CD4-positive, alpha-beta memory T cell (primary cell): ENCODE results near the gene SLC66A3. TPM values are rescaled to one million over a fixed set of nuclear protein-coding genes. Genes with fewer than 3 reads are reported as not detected.

Experiments
- CTCF ChIA-PET: fragments of 350-600 bp; sonication (Branson Sonifier 250); formaldehyde crosslinking; loops from one replicate; lab custom pipeline; 2021; ENCODE audit warnings: inconsistent platforms; ENCODE audit not compliant: partially characterized antibody; lab: Charles Lee
- POLR2A ChIA-PET: fragments of 350-600 bp; sonication (Branson Sonifier 250); formaldehyde crosslinking; loops from one replicate; lab custom pipeline; 2021; ENCODE audit not compliant: partially characterized antibody; lab: Charles Lee
- DNase-seq, 5 donors: peaks; one replicate each; pipeline versions ENCODE4 v3.0.0 to v3.0.0-alpha.2; 2020 to 2022; ENCODE audit warnings: mixed read lengths in 1 of 5
- H3K27ac ChIP-seq: one replicate; pipeline ENCODE4 v1.7.0; 2013; ENCODE audit warnings: low read depth, low read length
- H3K27me3 ChIP-seq: 2 replicates; pipeline ENCODE4 v1.7.0; 2013; ENCODE audit warnings: mild to moderate bottlenecking, low read length, moderate library complexity; ENCODE audit not compliant: insufficient read depth
- H3K36me3 ChIP-seq: 2 replicates; pipeline ENCODE4 v1.7.0; 2013; ENCODE audit warnings: mild to moderate bottlenecking, low read length, moderate library complexity; ENCODE audit not compliant: insufficient read depth
- H3K4me1 ChIP-seq: 2 replicates; pipeline ENCODE4 v1.7.0; 2013; ENCODE audit warnings: mild to moderate bottlenecking, low read length, moderate library complexity; ENCODE audit not compliant: insufficient read depth
- H3K4me3 ChIP-seq, 2 donors: one replicate each; pipeline ENCODE4 v1.7.0; 2013; ENCODE audit warnings: low read length in 2 of 2, mild to moderate bottlenecking in 1 of 2
- H3K9me3 ChIP-seq, 2 donors: one replicate each; pipeline ENCODE4 v1.7.0; 2013; ENCODE audit warnings: low read length in 2 of 2, control low read depth in 1 of 2; ENCODE audit not compliant: control insufficient read depth in 1 of 2
- H3K27ac Mint-ChIP-seq, 7 donors: one replicate each; pipeline ENCODE4 v1.8.0; 2020 to 2021; ENCODE audit warnings: mixed read lengths in 7 of 7, mild to moderate bottlenecking in 6 of 7, inconsistent platforms in 3 of 7, moderate library complexity in 3 of 7
- H3K27me3 Mint-ChIP-seq, 2 donors: one replicate each; pipeline ENCODE4 v1.8.0; 2020 to 2021; ENCODE audit warnings: mixed read lengths in 2 of 2
- H3K36me3 Mint-ChIP-seq, 2 donors: one replicate each; pipeline ENCODE4 v1.8.0; 2020 to 2021; ENCODE audit warnings: mixed read lengths in 2 of 2, inconsistent platforms in 1 of 2, mild to moderate bottlenecking in 1 of 2
- H3K4me1 Mint-ChIP-seq, 4 donors: one replicate each; pipeline ENCODE4 v1.8.0; 2020 to 2021; ENCODE audit warnings: mixed read lengths in 4 of 4, mild to moderate bottlenecking in 1 of 4
- H3K4me3 Mint-ChIP-seq, 8 donors: one replicate each; pipeline ENCODE4 v1.8.0; 2020 to 2021; ENCODE audit warnings: mixed read lengths in 8 of 8, mild to moderate bottlenecking in 7 of 8, moderate library complexity in 6 of 8, inconsistent platforms in 3 of 8
- H3K9me3 Mint-ChIP-seq, 8 donors: one replicate each; pipeline ENCODE4 v1.8.0; 2020 to 2021; ENCODE audit warnings: mixed read lengths in 8 of 8, mild to moderate bottlenecking in 5 of 8, inconsistent platforms in 3 of 8, moderate library complexity in 1 of 8
- intact Hi-C: fragments of 100-400 bp; cut with micrococcal nuclease; formaldehyde crosslinking; loops from one replicate; pipeline ENCODE4 v1.15.1; 2023
- polyA plus RNA-seq, 2 donors: library from polyadenylated mRNA; unstranded; fragments of 300-500 nt; fragmentation: Illumina TruSeq; gene quantifications; one replicate each; pipeline ENCODE4 v1.2.3, GENCODE V29; 2021
- total RNA-seq, 2 experiments: library from RNA; stranded (reverse); gene quantifications; one replicate each; pipeline ENCODE4 v1.2.3, GENCODE V29; 2021

Gene SLC66A3
- total and polyA plus RNA-seq, 4 experiments from 2014 or later = 27.9 to 110 (median 57.8) TPM

GRCh38 chr2:11133936-11134320, 21.3 kb upstream of the SLC66A3 start:
- H3K9me3 ChIP-seq = no peaks in the 10 kb centered on the region
- no peaks in the 10 kb centered on the region for H3K36me3 ChIP-seq
- H3K27me3 ChIP-seq = no peaks in the 10 kb centered on the region
- Mint-ChIP-seq H3K36me3 (peaks cover 0 to 3% of the 10 kb centered on the region in 2 donors), H3K4me3 (peak overlapping the region in 1 of 8 donors; percentile 32), H3K4me1 (peaks cover 10 to 42% (median 24%) of the 10 kb centered on the region in 4 donors), H3K27ac (no peak overlapping the region), H3K9me3 (no peaks in the 10 kb centered on the region), H3K27me3 (peaks cover 0 to 6% of the 10 kb centered on the region in 2 donors)
- no peak overlapping the region for H3K27ac ChIP-seq
- no peak for DNase-seq
- intact Hi-C loops = loop anchor here (5.0 to 10.0 kb wide), 3 partner anchors 61 to 643 kb away; partner anchors contain the start of gene E2F6
- peaks cover 33% of the 10 kb centered on the region for H3K4me1 ChIP-seq
- ChIA-PET POLR2A (interaction anchor here (1.0 to 3.7 kb wide), 3 partner anchors 20 to 1579 kb away, joined by 3 to 55 read pairs (median 17); partner anchors contain the start of genes PDIA6 and SLC66A3), CTCF (interaction anchor here (1.2 to 8.0 kb wide), 10 partner anchors 10 to 449 kb away, joined by 5 to 228 read pairs (median 18); partner anchors contain the start of genes PDIA6 and SLC66A3)
- no peak overlapping the region for H3K4me3 ChIP-seq

- H3K4me1 ChIP-seq = peaks cover 33% of the 10 kb centered on the region
- Mint-ChIP-seq H3K4me1 (peaks cover 10 to 41% (median 23%) of the 10 kb centered on the region in 4 donors), H3K36me3 (peaks cover 0 to 3% of the 10 kb centered on the region in 2 donors), H3K4me3 (peak overlapping the region in 3 of 8 donors; percentile 8 to 32 (median 21)), H3K27me3 (peaks cover 0 to 6% of the 10 kb centered on the region in 2 donors), H3K9me3 (no peaks in the 10 kb centered on the region), H3K27ac (peak overlapping the region in 1 of 7 donors; percentile 8)
- ChIA-PET CTCF (interaction anchor here (2.7 to 8.0 kb wide), 7 partner anchors 10 to 448 kb away, joined by 13 to 228 read pairs (median 53); partner anchors contain the start of genes PDIA6 and SLC66A3), POLR2A (interaction anchor here (3.7 kb wide), 1 partner anchor 20 kb away, joined by 55 read pairs; the partner anchor contains the start of gene SLC66A3)
- no peaks in the 10 kb centered on the region for H3K9me3 ChIP-seq
- intact Hi-C loops = loop anchor here (5.0 to 10.0 kb wide), 3 partner anchors 60 to 643 kb away; partner anchors contain the start of gene E2F6
- no peak overlapping the region for H3K27ac ChIP-seq
- no peak for DNase-seq
- no peak overlapping the region for H3K4me3 ChIP-seq
- no peaks in the 10 kb centered on the region for H3K36me3 ChIP-seq
- no peaks in the 10 kb centered on the region for H3K27me3 ChIP-seq
Measured at GRCh38 chr2:11134349-11134748, 20.9 kb upstream of the SLC66A3 start.

GRCh38 chr2:11140492-11140891, 14.8 kb upstream of the SLC66A3 start:
- Mint-ChIP-seq H3K9me3 (no peaks in the 10 kb centered on the region), H3K27me3 (peaks cover 8 to 19% of the 10 kb centered on the region in 2 donors), H3K36me3 (peaks cover 0 to 3% of the 10 kb centered on the region in 2 donors), H3K4me1 (peaks cover 0 to 4% (median under 1%) of the 10 kb centered on the region in 4 donors), H3K27ac (no peak overlapping the region), H3K4me3 (no peak overlapping the region)
- DNase-seq = no peak
- Histone ChIP-seq H3K4me3 (no peak overlapping the region), H3K27me3 (no peaks in the 10 kb centered on the region), H3K27ac (no peak overlapping the region), H3K9me3 (no peaks in the 10 kb centered on the region), H3K36me3 (no peaks in the 10 kb centered on the region), H3K4me1 (no peaks in the 10 kb centered on the region)
- ChIA-PET CTCF (no interaction called here), POLR2A (no interaction called here)
- intact Hi-C loops = no loop called here

GRCh38 chr2:11141319-11141718, 13.9 kb upstream of the SLC66A3 start:
- intact Hi-C loops = no loop called here
- peak overlapping the region in 1 of 7 donors; percentile 29 for H3K27ac Mint-ChIP-seq
- DNase-seq = no peak
- H3K9me3 ChIP-seq = no peaks in the 10 kb centered on the region
- peaks cover 8 to 16% of the 10 kb centered on the region in 2 donors for H3K27me3 Mint-ChIP-seq
- POLR2A ChIA-PET = no interaction called here
- H3K27me3 ChIP-seq = no peaks in the 10 kb centered on the region
- CTCF ChIA-PET = interaction anchor here (1.9 kb wide), 1 partner anchor 9 kb away, joined by 7 read pairs; a partner anchor contains a TSS
- no peak overlapping the region for H3K4me3 Mint-ChIP-seq
- no peak overlapping the region for H3K27ac ChIP-seq
- no peaks in the 10 kb centered on the region for H3K4me1 ChIP-seq
- H3K4me1 Mint-ChIP-seq = no peaks in the 10 kb centered on the region
- peaks cover 0 to 2% (median 0%) of the 10 kb centered on the region in 8 donors for H3K9me3 Mint-ChIP-seq
- no peak overlapping the region for H3K4me3 ChIP-seq
- no peaks in the 10 kb centered on the region for H3K36me3 Mint-ChIP-seq
- no peaks in the 10 kb centered on the region for H3K36me3 ChIP-seq

GRCh38 chr2:11142330-11142729, 12.9 kb upstream of the SLC66A3 start:
- Histone ChIP-seq H3K27me3 (no peaks in the 10 kb centered on the region), H3K27ac (no peak overlapping the region), H3K9me3 (no peaks in the 10 kb centered on the region), H3K4me3 (no peak overlapping the region), H3K4me1 (no peaks in the 10 kb centered on the region), H3K36me3 (no peaks in the 10 kb centered on the region)
- no peaks in the 10 kb centered on the region for H3K4me1 Mint-ChIP-seq
- ChIA-PET POLR2A (no interaction called here), CTCF (interaction anchor here (1.9 kb wide), 1 partner anchor 10 kb away, joined by 7 read pairs; a partner anchor contains a TSS)
- no peaks in the 10 kb centered on the region for H3K36me3 Mint-ChIP-seq
- intact Hi-C loops = no loop called here
- peaks cover 0 to 2% (median 0%) of the 10 kb centered on the region in 8 donors for H3K9me3 Mint-ChIP-seq
- H3K27ac Mint-ChIP-seq = no peak overlapping the region
- no peak overlapping the region for H3K4me3 Mint-ChIP-seq
- peaks cover 8 to 12% of the 10 kb centered on the region in 2 donors for H3K27me3 Mint-ChIP-seq
- DNase-seq = no peak

- no peaks in the 10 kb centered on the region for H3K9me3 ChIP-seq
- H3K27me3 ChIP-seq = no peaks in the 10 kb centered on the region
- Mint-ChIP-seq H3K36me3 (no peaks in the 10 kb centered on the region), H3K27me3 (peaks cover 8 to 12% of the 10 kb centered on the region in 2 donors), H3K4me1 (no peaks in the 10 kb centered on the region), H3K27ac (no peak overlapping the region), H3K4me3 (no peak overlapping the region), H3K9me3 (peaks cover 0 to 2% (median 0%) of the 10 kb centered on the region in 8 donors)
- no peak overlapping the region for H3K27ac ChIP-seq
- ChIA-PET POLR2A (no interaction called here), CTCF (interaction anchor here (1.7 to 3.1 kb wide), 3 partner anchors 10 to 11 kb away, joined by 7 to 20 read pairs (median 7); a partner anchor contains a TSS)
- H3K36me3 ChIP-seq = no peaks in the 10 kb centered on the region
- H3K4me1 ChIP-seq = no peaks in the 10 kb centered on the region
- no peak overlapping the region for H3K4me3 ChIP-seq
- DNase-seq = no peak
- intact Hi-C loops = no loop called here
Measured at GRCh38 chr2:11142987-11143386, 12.3 kb upstream of the SLC66A3 start.

- no peak overlapping the region for H3K27ac ChIP-seq
- Mint-ChIP-seq H3K4me3 (no peak overlapping the region), H3K27me3 (peaks cover 8 to 12% of the 10 kb centered on the region in 2 donors), H3K27ac (no peak overlapping the region), H3K36me3 (no peaks in the 10 kb centered on the region), H3K9me3 (peaks cover 0 to 2% (median 0%) of the 10 kb centered on the region in 8 donors), H3K4me1 (no peaks in the 10 kb centered on the region)
- ChIA-PET CTCF (interaction anchor here (0.9 to 3.1 kb wide), 4 partner anchors 9 to 440 kb away, joined by 3 to 20 read pairs (median 6); a partner anchor contains a TSS), POLR2A (no interaction called here)
- no peak for DNase-seq
- no peaks in the 10 kb centered on the region for H3K27me3 ChIP-seq
- H3K4me1 ChIP-seq = no peaks in the 10 kb centered on the region
- no peaks in the 10 kb centered on the region for H3K9me3 ChIP-seq
- H3K4me3 ChIP-seq = no peak overlapping the region
- no peaks in the 10 kb centered on the region for H3K36me3 ChIP-seq
- intact Hi-C loops = no loop called here
Measured at GRCh38 chr2:11144077-11144737, 11.1 kb upstream of the SLC66A3 start.
